K562 (cell line): ENCODE results near the gene TKTL1. TPM values are rescaled to one million over a fixed set of nuclear protein-coding genes. Genes with fewer than 3 reads are reported as not detected.

ENCODE experiments used
- ARID1B ChIP-seq: fragments of 450-650 bp; IDR thresholded peaks from 2 replicates; pipeline ENCODE4 v1.6.1; 2016; ENCODE audit warnings: antibody characterized with exemption, mild to moderate bottlenecking, inconsistent platforms
- CREM ChIP-seq: IDR thresholded peaks from 2 replicates; pipeline ENCODE4 v1.6.1; 2014; ENCODE audit warnings: antibody characterized with exemption, low read depth
- E2F8 ChIP-seq: fragments of 450-650 bp; IDR thresholded peaks from 2 replicates; pipeline ENCODE4 v1.7.1; 2018; ENCODE audit warnings: mild to moderate bottlenecking, low read depth; ENCODE audit not compliant: partially characterized antibody
- ERF ChIP-seq: fragments of 450-650 bp; formaldehyde crosslinking; IDR thresholded peaks from 2 replicates; pipeline ENCODE4 v1.4.0; 2020; ENCODE audit warnings: mild to moderate bottlenecking, mixed read lengths
- ETV1 ChIP-seq: fragments of 450-650 bp; conservative IDR thresholded peaks from 2 replicates; pipeline ENCODE4 v1.6.1; 2016; ENCODE audit warnings: missing genetic modification characterization, control low read depth, low read depth, missing compliant biosample characterization
- FOXA3 ChIP-seq, 2 experiments: fragments of 450-650 bp in 1 of 2; sonication (generic) in 1 of 2; formaldehyde crosslinking; IDR thresholded peaks in 1 of 2; conservative IDR thresholded peaks in 1 of 2; 2 replicates each; pipeline versions ENCODE4 v1.4.0 to v1.8.0; 2020 to 2022; ENCODE audit warnings: mild to moderate bottlenecking in 2 of 2, missing genetic modification reagents in 1 of 2
- GABPB1 ChIP-seq: sonication (generic); formaldehyde crosslinking; IDR thresholded peaks from 2 replicates; pipeline ENCODE4 v1.8.0; 2022; ENCODE audit warnings: mild to moderate bottlenecking, missing genetic modification reagents
- MEF2A ChIP-seq: IDR thresholded peaks from 2 replicates; pipeline ENCODE4 v1.6.1; 2011; ENCODE audit warnings: low read depth, mild to moderate bottlenecking, low read length, moderate library complexity; ENCODE audit not compliant: control insufficient read depth
- NFIC ChIP-seq: fragments of 450-650 bp; IDR thresholded peaks from 2 replicates; pipeline ENCODE4 v1.6.1; 2017; ENCODE audit warnings: mild to moderate bottlenecking, inconsistent platforms
- NFIX ChIP-seq: fragments of 250-450 bp; sonication (Bioruptor Pico); IDR thresholded peaks from 2 replicates; pipeline ENCODE4 v1.4.0; 2020; ENCODE audit warnings: low read depth, mild to moderate bottlenecking, moderate library complexity
- NFXL1 ChIP-seq: fragments of 450-650 bp; formaldehyde crosslinking; IDR thresholded peaks from 2 replicates; pipeline ENCODE4 v1.4.0; 2021; ENCODE audit warnings: mild to moderate bottlenecking
- PCBP2 ChIP-seq: fragments of 200-400 bp; formaldehyde crosslinking; IDR thresholded peaks from 2 replicates; pipeline ENCODE4 v1.6.1; 2018; ENCODE audit warnings: low read length, low read depth, mild to moderate bottlenecking, moderate library complexity; ENCODE audit not compliant: poor library complexity, severe bottlenecking
- POLR3A ChIP-seq: IDR thresholded peaks from 2 replicates; pipeline ENCODE4 v1.6.1; 2011; ENCODE audit warnings: borderline replicate concordance, mild to moderate bottlenecking, moderate library complexity; ENCODE audit not compliant: insufficient read length, insufficient read depth; ENCODE audit errors: extremely low read depth
- SOX6 ChIP-seq: fragments of 450-650 bp; IDR thresholded peaks from 2 replicates; pipeline ENCODE4 v1.6.1; 2014; ENCODE audit warnings: mild to moderate bottlenecking
- TEAD4 ChIP-seq, 2 experiments: sonication (generic) in 1 of 2; formaldehyde crosslinking in 1 of 2; IDR thresholded peaks; 2 replicates each; pipeline versions ENCODE4 v1.6.1 to v1.8.0; 2012 to 2022; ENCODE audit warnings: borderline replicate concordance in 1 of 2, inconsistent platforms in 1 of 2, low read length in 1 of 2, mild to moderate bottlenecking in 1 of 2, missing genetic modification reagents in 1 of 2
- TRIM25 ChIP-seq: fragments of 450-650 bp; IDR thresholded peaks from 2 replicates; pipeline ENCODE4 v1.7.0; 2016; ENCODE audit warnings: borderline replicate concordance
- WHSC1 ChIP-seq: IDR thresholded peaks from one replicate; pipeline ENCODE4 v1.6.1; 2012; ENCODE audit warnings: low read length, control low read depth, inconsistent platforms
- ZEB2 ChIP-seq: fragments of 450-650 bp; IDR thresholded peaks from 2 replicates; pipeline ENCODE4 v1.6.1; 2016
- ZNF124 ChIP-seq: sonication (generic); formaldehyde crosslinking; IDR thresholded peaks from 2 replicates; pipeline ENCODE4 v1.8.1; 2022; ENCODE audit warnings: missing genetic modification reagents
- ZNF134 ChIP-seq: fragments of 250-450 bp; sonication (Bioruptor Pico); conservative IDR thresholded peaks from 2 replicates; pipeline ENCODE4 v1.4.0; 2020
- ZNF143 ChIP-seq: sonication (generic); formaldehyde crosslinking; IDR thresholded peaks from 2 replicates; pipeline ENCODE4 v1.9.0; 2022; ENCODE audit warnings: mild to moderate bottlenecking, missing genetic modification reagents
- ZNF766 ChIP-seq: fragments of 200-800 bp; sonication (Bioruptor generic); conservative IDR thresholded peaks from 2 replicates; pipeline ENCODE4 v1.6.1; 2016; ENCODE audit warnings: missing genetic modification characterization, missing compliant biosample characterization
- polyA plus RNA-seq, 8 experiments: library from polyadenylated mRNA; depleted of rRNA in 4 of 8; stranded (reverse) in 5 of 8; unstranded in 3 of 8; fragments of >200 nt; fragmentation: Nextera tagmentation in 2 of 8; fragmentation: Illumina TruSeq in 1 of 8; extraction: Ambion mirVana in 2 of 8; extraction: Trizol in 1 of 8; gene quantifications; 2 replicates each; pipeline versions ENCODE4 v1.2.1 to v1.2.3, GENCODE V29; 2011 to 2014; ENCODE audit warnings: inconsistent platforms in 1 of 8, missing spikeins in 1 of 8
- total RNA-seq, 7 experiments: library from RNA; depleted of rRNA in 6 of 7; stranded (reverse); fragments of >200 nt in 6 of 7; fragmentation: Illumina TruSeq in 2 of 7; extraction: Trizol in 2 of 7; gene quantifications; 2 replicates each; pipeline versions ENCODE4 v1.2.1 to v1.2.3, GENCODE V29; 2011 to 2021; ENCODE audit warnings: low replicate concordance in 1 of 7

TKTL1 gene
- total and polyA plus RNA-seq, 9 of the 15 experiments (the other 6 are each of a cell fraction or from before 2014, with no cell fraction given): 0.18 to 0.71 (median 0.38) TPM

DNA sequence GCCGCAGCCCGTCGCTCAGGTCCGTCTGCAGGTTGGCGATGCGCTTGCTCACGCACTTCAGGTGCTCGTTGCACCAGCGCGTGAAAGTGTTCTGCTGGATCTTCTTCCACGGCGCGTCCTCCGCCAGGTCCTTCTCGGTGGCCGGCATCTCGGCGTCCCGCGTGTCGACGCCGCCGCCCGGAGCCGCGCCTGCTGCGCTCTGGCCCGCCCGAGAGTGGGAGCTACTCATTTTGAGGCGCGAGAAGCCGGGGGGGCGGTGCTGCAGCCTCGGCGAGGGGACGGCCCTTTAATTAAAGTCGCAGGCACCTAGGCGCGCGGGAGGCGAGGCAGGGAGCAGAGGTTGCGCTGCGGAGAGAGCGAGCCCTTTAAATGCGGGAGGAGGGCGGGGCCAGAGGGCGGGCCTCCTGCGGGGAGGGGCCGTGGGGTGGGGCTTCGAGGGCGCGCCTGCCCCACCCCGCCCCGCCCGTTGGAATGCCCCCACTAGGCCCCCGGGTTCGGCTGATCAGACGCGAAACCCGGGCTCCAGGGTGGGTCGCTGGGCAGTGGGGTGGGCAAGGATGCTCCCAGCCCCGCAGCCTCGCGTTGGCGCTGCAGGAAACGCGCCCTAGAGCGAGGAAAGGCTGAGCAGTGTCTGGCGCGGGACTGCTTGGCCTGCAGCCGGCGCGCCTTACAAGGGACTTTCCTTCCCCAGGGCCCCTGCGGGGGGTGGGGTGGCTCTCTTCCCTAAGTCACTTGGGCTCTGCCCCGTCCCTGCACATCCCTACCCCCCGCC is 75.6 kb downstream of the TKTL1 start (continued):
- TF ChIP-seq TRIM25 (no peak), E2F8 (peak; percentile 19), ERF (CRISPR knock-in tag) (no peak), SOX6 (peak; percentile 46), ZNF134 (CRISPR knock-in tag) (peak; percentile 88), PCBP2 (no peak), WHSC1 (no peak), FOXA3 (CRISPR knock-in tag; conservative IDR thresholded peaks at IDR 0.05 in 1 of 2, IDR thresholded peaks at IDR 0.05 in 1 of 2) (no peak), ZNF766 (CRISPR knock-in tag) (no peak), ETV1 (tag) (no peak), MEF2A (no peak), GABPB1 (CRISPR knock-in tag) (peak; percentile 57; the same call in 1 of the 2 replicates), NFIX (CRISPR knock-in tag) (no peak), ARID1B (0 out of 2 replicates have a peak, but pooled peaks have one; percentile 14), ZEB2 (peak; percentile 66; the same call in 1 of the 2 replicates), ZNF143 (no peak), POLR3A (no peak), NFXL1 (no peak), NFIC (peak; percentile 65), CREM (0 out of 2 replicates have a peak, but pooled peaks have one; percentile 58), ZNF124 (CRISPR knock-in tag) (no peak), TEAD4 (IDR thresholded peaks at IDR 0.05; ENCODE audit: low read length) (peak; percentile 45), TEAD4 (CRISPR knock-in tag; IDR thresholded peaks at IDR 0.05; ENCODE audit: borderline replicate concordance) (no peak)
